IPS DF 6.9 (cell line): ENCODE data around the gene H3-3A.

Experiments used
- DNase-seq: peaks from one replicate; pipeline ENCODE4 v3.0.0-alpha.2; 2013; ENCODE audit warnings: low read depth, low spot score
- H3K27ac ChIP-seq: one replicate; pipeline ENCODE4 v1.5.1; 2013; ENCODE audit warnings: low read length, control low read depth
- H3K27me3 ChIP-seq: 2 replicates; pipeline ENCODE4 v1.6.1; 2013; ENCODE audit warnings: mild to moderate bottlenecking, low read length; ENCODE audit not compliant: control insufficient read depth, insufficient read depth
- H3K36me3 ChIP-seq: 2 replicates; pipeline ENCODE4 v1.6.1; 2013; ENCODE audit warnings: low read length; ENCODE audit not compliant: control insufficient read depth, insufficient read depth
- H3K4me1 ChIP-seq: 2 replicates; pipeline ENCODE4 v1.6.1; 2013; ENCODE audit warnings: low read length; ENCODE audit not compliant: control insufficient read depth, insufficient read depth
- H3K4me3 ChIP-seq: 2 replicates; pipeline ENCODE4 v1.5.1; 2013; ENCODE audit warnings: mild to moderate bottlenecking, low read length
- H3K9me3 ChIP-seq: 2 replicates; pipeline ENCODE4 v1.6.1; 2013; ENCODE audit warnings: low read length, inconsistent platforms; ENCODE audit not compliant: control insufficient read depth, insufficient read depth
- WGBS: extraction: QIAGEN DNeasy Blood & Tissue Kit; methylation state at CpG from one replicate; pipeline ENCODE4 v1.1.7; 2013; ENCODE audit warnings: mixed read lengths, missing lambda C conversion rate; ENCODE audit not compliant: insufficient read length, insufficient coverage; 5-methylcytosine and 5-hydroxymethylcytosine counted together

The H3-3A gene

GRCh38 chr1:226051365-226051764, 11.2 kb upstream of the H3-3A start:
- H3K27ac ChIP-seq, result no peak overlapping the region
- WGBS, result no CpG with 5 or more reads among the region's 2 CpGs
- peaks cover 3% of the 10 kb centered on the region; the same call in 1 of the 2 replicates for H3K4me1 ChIP-seq
- no peak overlapping the region for H3K4me3 ChIP-seq
- no peaks in the 10 kb centered on the region for H3K27me3 ChIP-seq
- no peaks in the 10 kb centered on the region for H3K9me3 ChIP-seq
- H3K36me3 ChIP-seq, result no peaks in the 10 kb centered on the region; the same call in 1 of the 2 replicates
- DNase-seq, result no peak

GRCh38 chr1:226052061-226052460, 10.5 kb upstream of the H3-3A start:
- Histone ChIP-seq H3K4me3 (no peak overlapping the region), H3K9me3 (no peaks in the 10 kb centered on the region), H3K36me3 (no peaks in the 10 kb centered on the region; the same call in 1 of the 2 replicates), H3K27me3 (no peaks in the 10 kb centered on the region), H3K27ac (no peak overlapping the region), H3K4me1 (peaks cover 3% of the 10 kb centered on the region; the same call in 1 of the 2 replicates)
- no peak for DNase-seq
- WGBS, result no CpG with 5 or more reads among the region's 1 CpG

- H3K4me1 ChIP-seq, result peaks cover 3% of the 10 kb centered on the region; the same call in 1 of the 2 replicates
- no peak for DNase-seq
- WGBS, result no CpG with 5 or more reads among the region's 6 CpGs
- no peaks in the 10 kb centered on the region for H3K9me3 ChIP-seq
- H3K36me3 ChIP-seq, result no peaks in the 10 kb centered on the region; the same call in 1 of the 2 replicates
- H3K4me3 ChIP-seq, result no peak overlapping the region
- H3K27ac ChIP-seq, result no peak overlapping the region
- no peaks in the 10 kb centered on the region for H3K27me3 ChIP-seq
These were observed 7.8 kb upstream of the H3-3A start for GRCh38 chr1:226054519-226055327.

- no peak for DNase-seq
- WGBS, result no CpG with 5 or more reads among the region's 1 CpG
- Histone ChIP-seq H3K4me3 (no peak overlapping the region), H3K36me3 (no peaks in the 10 kb centered on the region; the same call in 1 of the 2 replicates), H3K4me1 (peaks cover 2% of the 10 kb centered on the region; the same call in 1 of the 2 replicates), H3K27ac (no peak overlapping the region), H3K9me3 (no peaks in the 10 kb centered on the region), H3K27me3 (no peaks in the 10 kb centered on the region)
These were observed 2.8 kb upstream of the H3-3A start for GRCh38 chr1:226059709-226060108.

GRCh38 chr1:226060427-226060826, 2.1 kb upstream of the H3-3A start:
- no peak for DNase-seq
- Histone ChIP-seq H3K4me3 (no peak overlapping the region), H3K27ac (no peak overlapping the region), H3K27me3 (no peaks in the 10 kb centered on the region), H3K36me3 (no peaks in the 10 kb centered on the region; the same call in 1 of the 2 replicates), H3K9me3 (no peaks in the 10 kb centered on the region), H3K4me1 (no peaks in the 10 kb centered on the region)
- WGBS, result no CpG with 5 or more reads among the region's 1 CpG

DNA sequence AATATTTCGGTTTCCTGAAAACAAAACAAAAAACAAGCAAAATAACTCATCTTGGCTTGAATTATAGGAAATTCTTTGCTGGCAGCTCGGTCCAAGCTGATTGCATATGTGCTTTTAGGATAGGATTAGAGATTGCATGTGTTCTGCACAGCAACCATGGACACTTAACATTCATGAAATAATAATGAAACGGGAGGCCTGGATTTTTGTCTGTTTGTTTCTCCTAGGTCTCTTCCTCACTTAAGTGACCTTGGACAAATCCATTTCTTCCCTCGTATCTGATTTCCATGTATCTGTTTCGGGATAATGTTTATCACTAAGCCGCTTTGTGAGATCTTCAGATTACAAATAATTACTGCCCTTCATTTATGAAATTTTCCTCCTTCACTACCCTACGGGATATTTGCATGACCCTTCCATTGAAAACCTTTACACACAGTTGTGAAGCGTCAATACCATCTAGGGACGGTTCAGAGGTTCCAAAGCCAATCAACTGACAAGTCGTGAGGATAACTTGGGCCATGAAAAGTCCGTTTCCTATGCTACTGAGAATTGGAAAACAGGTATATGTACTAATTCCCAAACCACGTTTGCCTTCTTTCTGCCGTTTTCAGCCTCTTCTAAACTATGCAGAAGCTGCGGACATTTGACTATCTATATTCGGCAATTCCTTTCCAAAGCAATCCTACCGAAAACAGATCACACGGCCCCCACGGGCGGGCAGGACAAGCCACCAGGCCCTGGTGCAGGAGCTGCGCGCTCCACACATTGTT, 1.3 kb upstream of the H3-3A start:
- Histone ChIP-seq H3K27ac (no peak overlapping the region), H3K9me3 (no peaks in the 10 kb centered on the region), H3K36me3 (no peaks in the 10 kb centered on the region; the same call in 1 of the 2 replicates), H3K4me1 (no peaks in the 10 kb centered on the region), H3K27me3 (no peaks in the 10 kb centered on the region), H3K4me3 (peak overlapping the region; percentile 74; the same call in 1 of the 2 replicates)
- DNase-seq, result no peak
- no CpG with 5 or more reads among the region's 21 CpGs for WGBS

DNA sequence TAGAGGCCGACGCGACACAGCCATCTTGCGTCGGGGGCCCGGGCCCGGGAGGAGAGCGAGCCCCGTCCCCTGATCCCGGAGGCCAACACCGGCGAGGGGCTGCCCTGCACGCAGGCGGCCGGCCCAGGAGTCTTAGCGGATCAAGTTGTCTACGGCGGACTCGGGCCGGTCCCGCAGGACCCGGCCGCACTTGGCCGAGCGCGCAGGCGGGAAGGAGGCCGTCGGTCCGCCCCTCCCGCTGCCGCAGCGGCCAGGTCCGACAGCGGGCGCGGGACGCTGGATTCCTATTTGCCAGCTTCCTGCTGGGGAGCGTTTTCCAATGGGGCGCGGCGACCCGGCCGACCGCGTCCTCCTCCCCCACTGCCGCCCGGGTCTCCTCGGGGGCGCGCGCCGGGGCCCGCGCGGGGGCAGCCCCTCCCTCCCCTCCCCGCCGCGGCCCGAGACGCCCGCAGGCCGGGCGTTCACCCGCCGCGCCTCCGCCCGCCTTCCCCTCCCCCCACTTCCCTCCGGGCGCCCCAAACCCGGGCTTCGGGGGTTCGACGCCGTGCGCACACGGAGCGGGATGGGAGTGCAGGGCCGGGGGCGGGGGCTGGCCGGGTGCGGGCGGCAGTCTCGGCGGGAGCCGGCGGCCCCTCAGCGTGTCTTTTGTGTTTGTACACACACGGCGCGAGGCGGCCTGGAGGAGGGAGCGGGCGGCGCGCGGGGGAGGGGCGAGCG, 517 bp upstream of the H3-3A start:
- DNase-seq, result no peak
- Histone ChIP-seq H3K4me3 (peak overlapping the region; percentile 74; the same call in 1 of the 2 replicates), H3K4me1 (no peaks in the 10 kb centered on the region), H3K27ac (no peak overlapping the region), H3K36me3 (no peaks in the 10 kb centered on the region; the same call in 1 of the 2 replicates), H3K27me3 (no peaks in the 10 kb centered on the region), H3K9me3 (no peaks in the 10 kb centered on the region)
- WGBS, result no CpG with 5 or more reads among the region's 100 CpGs

DNA sequence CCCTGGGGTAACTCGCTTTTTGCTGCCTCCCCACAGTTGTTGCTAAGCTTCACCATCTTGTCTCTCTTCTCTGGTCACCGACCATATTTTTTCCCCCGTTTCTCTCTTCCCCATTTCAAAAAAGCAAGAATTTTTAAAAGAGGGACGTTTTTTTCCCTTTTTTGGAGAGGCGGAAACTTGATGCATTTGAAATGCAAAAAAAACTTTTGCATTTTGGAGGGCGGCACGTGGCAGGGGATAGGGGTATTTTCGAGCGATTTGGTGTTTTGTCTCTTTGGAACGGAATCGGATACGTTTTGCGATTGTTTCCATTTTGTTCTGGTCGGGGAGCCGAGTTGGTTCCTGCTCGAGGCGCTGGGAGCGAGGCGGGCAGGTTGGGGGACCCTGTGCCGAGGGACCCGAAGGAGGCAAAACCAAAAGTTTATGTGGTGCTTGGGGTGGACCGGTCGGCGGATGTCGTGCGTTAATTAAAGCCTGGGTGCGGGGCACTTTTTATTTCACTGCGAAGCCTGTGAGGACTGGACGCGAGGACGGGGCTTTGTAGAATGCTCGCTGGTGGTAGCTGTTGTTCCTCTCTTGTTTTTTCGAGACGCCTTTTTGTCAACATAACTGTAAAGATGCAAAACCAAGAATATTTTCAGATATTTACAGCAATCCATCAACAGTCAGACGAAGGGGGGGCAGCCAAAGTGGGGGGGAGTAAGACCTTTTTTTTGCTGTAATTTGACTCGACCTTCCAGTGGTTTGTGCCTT, 884 bp downstream of the H3-3A start:
- no CpG with 5 or more reads among the region's 36 CpGs for WGBS
- H3K9me3 ChIP-seq, result no peaks in the 10 kb centered on the region
- peak overlapping the region; percentile 89 for H3K4me3 ChIP-seq
- no peak overlapping the region for H3K27ac ChIP-seq
- H3K4me1 ChIP-seq, result no peaks in the 10 kb centered on the region
- no peaks in the 10 kb centered on the region for H3K27me3 ChIP-seq
- no peak for DNase-seq
- H3K36me3 ChIP-seq, result peaks cover 3% of the 10 kb centered on the region; the same call in 1 of the 2 replicates

DNA sequence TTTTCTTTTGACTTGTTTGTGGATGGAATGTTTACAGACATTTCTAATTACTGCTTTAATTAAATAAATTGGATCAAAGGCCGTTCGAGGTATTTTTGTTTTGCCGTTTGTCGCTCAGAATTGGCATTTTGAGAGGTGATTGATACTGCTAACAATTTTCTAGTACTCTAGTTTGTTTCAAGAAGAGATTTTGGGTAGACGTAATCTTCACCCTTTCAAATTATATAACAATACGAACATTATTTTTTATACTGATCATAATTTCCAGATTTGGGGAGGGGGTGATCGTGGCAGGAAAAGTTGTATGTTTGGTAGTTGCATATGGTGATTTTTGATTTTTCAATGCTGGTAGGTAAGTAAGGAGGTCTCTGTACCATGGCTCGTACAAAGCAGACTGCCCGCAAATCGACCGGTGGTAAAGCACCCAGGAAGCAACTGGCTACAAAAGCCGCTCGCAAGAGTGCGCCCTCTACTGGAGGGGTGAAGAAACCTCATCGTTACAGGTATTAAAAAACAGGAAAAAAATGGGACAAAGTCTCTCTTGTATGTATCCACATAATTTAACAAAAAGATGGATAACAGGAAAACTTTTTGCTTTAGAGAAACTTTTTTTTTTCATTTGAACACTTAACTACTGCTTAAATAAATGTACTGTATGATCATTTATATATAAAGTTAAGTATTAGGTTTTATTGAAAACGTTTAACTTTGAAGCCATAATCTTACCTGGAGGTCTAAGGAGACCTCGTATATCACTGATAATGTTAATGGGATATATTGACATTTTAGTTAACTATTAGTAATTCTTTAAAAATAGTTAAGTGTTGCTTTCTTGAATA, 1.7 kb downstream of the H3-3A start:
- no peaks in the 10 kb centered on the region for H3K9me3 ChIP-seq
- H3K4me3 ChIP-seq, result peak overlapping the region; percentile 89
- H3K4me1 ChIP-seq, result no peaks in the 10 kb centered on the region
- no peak overlapping the region for H3K27ac ChIP-seq
- DNase-seq, result no peak
- peaks cover 5% of the 10 kb centered on the region; the same call in 1 of the 2 replicates for H3K36me3 ChIP-seq
- H3K27me3 ChIP-seq, result no peaks in the 10 kb centered on the region
- no CpG with 5 or more reads among the region's 17 CpGs for WGBS
